Liver (tissue), 9 donors: ENCODE measurements around the gene SYCP3. TPM values are rescaled to one million over a fixed set of nuclear protein-coding genes. Genes with fewer than 3 reads are reported as not detected.

Experiments
- DNase-seq: peaks from one replicate; pipeline ENCODE4 v3.0.0-alpha.2; 2017; ENCODE audit warnings: low spot score
- H3K27ac ChIP-seq, 2 donors: one replicate each; pipeline ENCODE4 v1.7.0; 2013; ENCODE audit warnings: inconsistent platforms in 2 of 2, low read length in 2 of 2, control low read depth in 1 of 2, low read depth in 1 of 2, mild to moderate bottlenecking in 1 of 2
- H3K27me3 ChIP-seq, 4 donors: one replicate each; pipeline versions ENCODE4 v1.6.1 to v1.7.0; 2013; ENCODE audit warnings: low read length in 3 of 4, inconsistent platforms in 1 of 4, mild to moderate bottlenecking in 1 of 4, moderate library complexity in 1 of 4; ENCODE audit not compliant: control insufficient read depth in 4 of 4, insufficient read depth in 4 of 4
- H3K36me3 ChIP-seq, 4 donors: one replicate each; pipeline versions ENCODE4 v1.6.1 to v1.7.0; 2013; ENCODE audit warnings: low read length in 3 of 4, mild to moderate bottlenecking in 3 of 4, low read depth in 1 of 4, moderate library complexity in 1 of 4; ENCODE audit not compliant: control insufficient read depth in 4 of 4, insufficient read depth in 3 of 4
- H3K4me1 ChIP-seq, 4 donors: one replicate each; pipeline versions ENCODE4 v1.6.1 to v1.7.0; 2013; ENCODE audit warnings: low read length in 3 of 4, mild to moderate bottlenecking in 3 of 4, moderate library complexity in 1 of 4; ENCODE audit not compliant: control insufficient read depth in 4 of 4, insufficient read depth in 4 of 4
- H3K4me3 ChIP-seq, 3 donors: one replicate each; pipeline versions ENCODE4 v1.6.1 to v1.7.0; 2013; ENCODE audit warnings: low read length in 3 of 3, control low read depth in 1 of 3, low read depth in 1 of 3, mild to moderate bottlenecking in 1 of 3
- H3K9ac ChIP-seq, 2 donors: one replicate each; pipeline ENCODE4 v1.7.0; 2013; ENCODE audit warnings: low read length in 2 of 2, mild to moderate bottlenecking in 2 of 2, moderate library complexity in 2 of 2, control low read depth in 1 of 2, low read depth in 1 of 2
- H3K9me3 ChIP-seq, 4 donors: one replicate each; pipeline versions ENCODE4 v1.6.1 to v1.7.0; 2013; ENCODE audit warnings: low read length in 3 of 4; ENCODE audit not compliant: control insufficient read depth in 4 of 4
- ATF3 ChIP-seq: IDR thresholded peaks from 2 replicates; pipeline ENCODE4 v1.6.1; 2016; ENCODE audit warnings: antibody characterized with exemption
- CTCF ChIP-seq: fragments of 150-350 bp; IDR thresholded peaks from 2 replicates; pipeline ENCODE4 v1.5.1; 2017; ENCODE audit warnings: improper control_type of control experiment, low read depth, low read length; ENCODE audit not compliant: missing input control
- EGR1 ChIP-seq, 2 donors: IDR thresholded peaks; 2 replicates each; pipeline ENCODE4 v1.6.1; 2016 to 2018; ENCODE audit warnings: antibody characterized with exemption in 2 of 2, low read depth in 2 of 2
- FOXA1 ChIP-seq: IDR thresholded peaks from 2 replicates; pipeline ENCODE4 v1.6.1; 2016; ENCODE audit warnings: antibody characterized with exemption
- FOXA2 ChIP-seq: IDR thresholded peaks from 2 replicates; pipeline ENCODE4 v1.6.1; 2016; ENCODE audit warnings: antibody characterized with exemption
- GABPA ChIP-seq, 2 donors: IDR thresholded peaks in 1 of 2; conservative IDR thresholded peaks in 1 of 2; 2 replicates each; pipeline ENCODE4 v1.6.1; 2016; ENCODE audit warnings: antibody characterized with exemption in 2 of 2, mild to moderate bottlenecking in 1 of 2, moderate library complexity in 1 of 2
- HNF4G ChIP-seq: IDR thresholded peaks from 2 replicates; pipeline ENCODE4 v1.6.1; 2016; ENCODE audit warnings: antibody characterized with exemption
- JUND ChIP-seq, 2 donors: IDR thresholded peaks; 2 replicates each; pipeline ENCODE4 v1.6.1; 2016; ENCODE audit warnings: antibody characterized with exemption in 2 of 2
- MAX ChIP-seq: IDR thresholded peaks from 2 replicates; pipeline ENCODE4 v1.6.1; 2016; ENCODE audit warnings: antibody characterized with exemption
- NR2F2 ChIP-seq: IDR thresholded peaks from 2 replicates; pipeline ENCODE4 v1.6.1; 2016; ENCODE audit warnings: antibody characterized with exemption
- RAD21 ChIP-seq, 2 donors: IDR thresholded peaks; 2 replicates each; pipeline ENCODE4 v1.6.1; 2016; ENCODE audit warnings: antibody characterized with exemption in 2 of 2, mild to moderate bottlenecking in 2 of 2
- REST ChIP-seq: IDR thresholded peaks from 2 replicates; pipeline ENCODE4 v1.6.1; 2016; ENCODE audit warnings: antibody characterized with exemption, mild to moderate bottlenecking
- RXRA ChIP-seq, 2 donors: IDR thresholded peaks; 2 replicates each; pipeline ENCODE4 v1.6.1; 2017 to 2018; ENCODE audit warnings: antibody characterized with exemption in 2 of 2, mild to moderate bottlenecking in 1 of 2
- SP1 ChIP-seq: IDR thresholded peaks from 2 replicates; pipeline ENCODE4 v1.6.1; 2018; ENCODE audit warnings: antibody characterized with exemption, mild to moderate bottlenecking
- TAF1 ChIP-seq: conservative IDR thresholded peaks from 2 replicates; pipeline ENCODE4 v1.6.1; 2016; ENCODE audit warnings: antibody characterized with exemption, mild to moderate bottlenecking
- YY1 ChIP-seq: IDR thresholded peaks from 2 replicates; pipeline ENCODE4 v1.6.1; 2016; ENCODE audit warnings: antibody characterized with exemption, mild to moderate bottlenecking
- ZBTB33 ChIP-seq: IDR thresholded peaks from 2 replicates; pipeline ENCODE4 v1.6.1; 2016; ENCODE audit warnings: antibody characterized with exemption
- WGBS: extraction: QIAGEN DNeasy Blood & Tissue Kit; methylation state at CpG from one replicate; pipeline ENCODE4 v1.1.7; 2013; 5-methylcytosine and 5-hydroxymethylcytosine counted together
- polyA plus RNA-seq, 2 donors: library from polyadenylated mRNA; stranded (reverse) in 1 of 2; unstranded in 1 of 2; fragments of 200-250 nt in 1 of 2; fragments of >200 nt in 1 of 2; fragmentation: Nextera tagmentation in 1 of 2; extraction: Ambion mirVana in 1 of 2; gene quantifications; one replicate each; pipeline versions ENCODE4 v1.2.1 to v1.2.3, GENCODE V29; 2013 to 2015
- total RNA-seq, 2 donors: library from RNA; depleted of rRNA; stranded (reverse); fragments of >200 nt; gene quantifications; one replicate each; pipeline ENCODE4 v1.2.3, GENCODE V29; 2014
- donor health status: healthy.
- donor health status: healthy.
- donor health status: healthy.
- donor health status: healthy.
- donor health status: healthy.

The SYCP3 gene
- total and polyA plus RNA-seq, 4 donors, result 0.17 to 3.0 TPM; not detected in 2

GRCh38 chr12:101746661-101747060, 7.4 kb upstream of the SYCP3 start:
- no peak overlapping the region for H3K4me3 ChIP-seq
- H3K36me3 ChIP-seq, result peaks cover 1 to 53% (median 40%) of the 10 kb centered on the region in 4 donors
- no peaks in the 10 kb centered on the region for H3K4me1 ChIP-seq
- H3K9me3 ChIP-seq, result no peaks in the 10 kb centered on the region
- no peak overlapping the region for H3K27ac ChIP-seq
- 94% methylated on average over 1 of the region's 1 CpG for WGBS
- DNase-seq, result no peak
- no peak overlapping the region for H3K9ac ChIP-seq
- no peaks in the 10 kb centered on the region for H3K27me3 ChIP-seq
- no peak for TF ChIP-seq FOXA2

- no peak overlapping the region for H3K9ac ChIP-seq
- no peak overlapping the region for H3K27ac ChIP-seq
- no peaks in the 10 kb centered on the region for H3K9me3 ChIP-seq
- no peaks in the 10 kb centered on the region for H3K27me3 ChIP-seq
- H3K36me3 ChIP-seq, result peaks cover 1 to 58% (median 38%) of the 10 kb centered on the region in 4 donors
- 98% methylated on average over 1 of the region's 1 CpG for WGBS
- DNase-seq, result no peak
- H3K4me1 ChIP-seq, result no peaks in the 10 kb centered on the region
- no peak overlapping the region for H3K4me3 ChIP-seq
- TF ChIP-seq TAF1 (no peak), EGR1 (IDR thresholded peaks at IDR 0.05; ENCODE audit: low read depth in 2 of 2) (no peak), GABPA (IDR thresholded peaks at IDR 0.05 in 1 of 2, conservative IDR thresholded peaks at IDR 0.05 in 1 of 2) (no peak), ATF3 (no peak), SP1 (no peak), RAD21 (IDR thresholded peaks at IDR 0.05) (no peak), RXRA (IDR thresholded peaks at IDR 0.05) (no peak), FOXA1 (no peak), MAX (no peak), HNF4G (no peak), REST (no peak), ZBTB33 (no peak), NR2F2 (no peak)
Observed at GRCh38 chr12:101746196-101746595, 6.9 kb upstream of the SYCP3 start.

GRCh38 chr12:101745481-101745880, 6.2 kb upstream of the SYCP3 start:
- no peak overlapping the region for H3K4me3 ChIP-seq
- WGBS, result 92% methylated on average over 3 of the region's 3 CpGs
- peaks cover 1 to 57% (median 36%) of the 10 kb centered on the region in 4 donors for H3K36me3 ChIP-seq
- no peak for DNase-seq
- H3K27ac ChIP-seq, result no peak overlapping the region
- TF ChIP-seq JUND (IDR thresholded peaks at IDR 0.05), result no peak
- TF ChIP-seq HNF4G, result no peak
- TF ChIP-seq RXRA (IDR thresholded peaks at IDR 0.05), result no peak
- TF ChIP-seq ZBTB33, result no peak
- no peak for TF ChIP-seq CTCF
- no peak for TF ChIP-seq RAD21 (IDR thresholded peaks at IDR 0.05)
- no peak for TF ChIP-seq GABPA (IDR thresholded peaks at IDR 0.05 in 1 of 2, conservative IDR thresholded peaks at IDR 0.05 in 1 of 2)
- TF ChIP-seq FOXA1, result no peak
- no peak for TF ChIP-seq TAF1
- no peak for TF ChIP-seq YY1
- no peak for TF ChIP-seq NR2F2
- no peak for TF ChIP-seq FOXA2
- TF ChIP-seq ATF3, result no peak
- H3K9me3 ChIP-seq, result no peaks in the 10 kb centered on the region
- H3K4me1 ChIP-seq, result no peaks in the 10 kb centered on the region
- H3K9ac ChIP-seq, result no peak overlapping the region
- H3K27me3 ChIP-seq, result no peaks in the 10 kb centered on the region
